Stomach (tissue), 4 donors: Measurements from ENCODE around the gene PSMB2.

Experiments used
- CTCF ChIP-seq, 7 experiments: fragments of 450-650 bp in 4 of 7; fragments of 200-600 bp in 3 of 7; sonication (generic) in 3 of 7; IDR thresholded peaks; one replicate each; pipeline ENCODE4 v1.5.1; 2016 to 2019; ENCODE audit warnings: antibody characterized with exemption in 7 of 7, control low read depth in 2 of 7, mild to moderate bottlenecking in 1 of 7
- EP300 ChIP-seq: sonication (generic); formaldehyde crosslinking; IDR thresholded peaks from one replicate; pipeline ENCODE4 v1.6.1; 2017; ENCODE audit warnings: antibody characterized with exemption
- POLR2A ChIP-seq, 4 donors: fragments of 450-650 bp; IDR thresholded peaks; one replicate each; pipeline ENCODE4 v1.6.1; 2016; ENCODE audit warnings: antibody characterized with exemption in 4 of 4, control low read depth in 2 of 4, mild to moderate bottlenecking in 1 of 4, moderate library complexity in 1 of 4
- POLR2AphosphoS5 ChIP-seq, 3 donors: sonication (generic); formaldehyde crosslinking; IDR thresholded peaks; one replicate each; pipeline ENCODE4 v1.6.1; 2016; ENCODE audit warnings: antibody characterized with exemption in 3 of 3

GRCh38 chr1:35564037-35564883, 77.1 kb downstream of the PSMB2 start:
- peak in 5 of 7 experiments; percentile 56 to 78 (median 74) for TF ChIP-seq CTCF (IDR thresholded peaks at IDR 0.05)
- TF ChIP-seq EP300 = no peak
- no peak for TF ChIP-seq POLR2A (IDR thresholded peaks at IDR 0.05)
- TF ChIP-seq POLR2AphosphoS5 (IDR thresholded peaks at IDR 0.05) = peak in 1 of 3 donors; percentile 41
